ENCODE measurements around the gene RELL1.

Gene RELL1

DNA sequence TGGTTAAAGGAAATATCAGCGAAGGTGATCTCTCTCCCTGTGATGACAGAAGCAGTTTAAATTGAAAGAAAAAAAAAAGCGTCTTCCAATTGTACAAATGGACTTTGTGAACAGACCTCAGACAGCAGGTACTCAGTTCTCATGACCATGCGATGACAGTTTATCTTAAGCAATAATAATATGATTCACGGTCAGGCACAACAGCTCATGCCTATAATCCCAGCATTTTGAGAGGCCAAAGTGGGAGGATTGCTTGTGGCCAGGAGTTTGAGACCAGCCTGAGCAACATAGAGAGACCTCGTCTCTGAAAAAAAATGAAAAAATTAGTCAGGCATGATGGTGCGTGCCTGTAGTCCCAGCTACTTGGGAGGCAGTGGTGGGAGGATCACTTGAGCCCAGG, 51.0 kb downstream of the RELL1 start:
- no peak for DNase-seq (ENCODE audit: low spot score)

DNA sequence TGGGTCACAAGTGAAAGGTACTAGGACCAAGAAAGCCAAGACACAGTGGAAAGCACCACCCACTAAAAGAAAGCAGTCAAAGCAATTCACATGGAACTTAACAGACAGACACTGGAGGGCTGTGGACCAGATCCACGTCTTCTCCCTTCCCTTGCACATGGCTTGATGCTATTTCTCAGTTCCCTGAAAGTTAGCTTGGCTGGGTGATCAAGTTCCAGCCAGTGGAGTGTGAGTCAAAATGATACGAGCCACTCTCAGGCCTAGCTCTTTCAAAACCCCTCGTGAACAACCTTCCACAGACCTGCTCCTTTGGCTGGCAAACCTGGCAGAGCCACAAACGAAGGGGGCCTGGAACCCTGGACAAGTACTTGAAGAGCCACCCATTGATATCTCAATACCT, 52.0 kb downstream of the RELL1 start:
- DNase-seq (ENCODE audit: low spot score) = no peak

DNA sequence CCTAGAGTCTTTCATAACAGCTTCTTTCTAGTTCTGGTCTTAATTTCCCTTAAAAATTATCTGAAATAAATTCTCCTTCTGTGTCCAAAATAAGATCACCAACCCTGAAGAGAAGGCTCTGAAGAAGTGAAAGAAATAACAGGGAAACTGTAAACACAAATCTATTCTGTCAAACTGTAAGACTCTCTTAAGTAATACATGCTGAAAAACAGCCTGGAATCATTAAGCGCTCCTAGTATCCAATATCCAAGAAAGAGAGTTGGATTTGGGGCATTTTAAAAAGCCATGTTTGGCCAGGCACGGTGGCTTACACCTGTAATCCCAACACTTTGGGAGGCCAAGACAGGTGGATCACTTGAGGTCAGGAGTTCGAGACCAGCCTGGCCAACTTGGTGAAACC, 53.3 kb downstream of the RELL1 start:
- DNase-seq (ENCODE audit: low spot score) = no peak

DNA sequence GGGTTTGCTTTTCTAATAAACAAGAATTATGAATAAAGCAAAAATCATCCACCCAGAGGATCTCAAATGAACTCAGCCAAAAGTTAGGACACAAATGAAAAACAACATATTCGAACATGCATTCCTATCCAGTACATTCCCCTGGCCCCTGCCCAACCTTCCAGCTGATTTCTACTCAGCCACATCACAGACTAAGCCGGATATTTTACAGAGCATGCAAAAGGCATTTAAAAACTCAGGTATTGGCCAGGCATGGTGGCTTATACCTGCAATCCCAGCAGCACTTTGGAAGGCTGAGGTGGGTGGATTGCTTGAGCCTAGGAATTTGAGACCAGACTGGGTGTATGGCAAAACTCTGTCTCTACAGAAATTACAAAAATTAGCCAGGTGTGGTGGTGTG, 54.6 kb downstream of the RELL1 start:
- peak; percentile 32 for DNase-seq (ENCODE audit: low spot score)

DNA sequence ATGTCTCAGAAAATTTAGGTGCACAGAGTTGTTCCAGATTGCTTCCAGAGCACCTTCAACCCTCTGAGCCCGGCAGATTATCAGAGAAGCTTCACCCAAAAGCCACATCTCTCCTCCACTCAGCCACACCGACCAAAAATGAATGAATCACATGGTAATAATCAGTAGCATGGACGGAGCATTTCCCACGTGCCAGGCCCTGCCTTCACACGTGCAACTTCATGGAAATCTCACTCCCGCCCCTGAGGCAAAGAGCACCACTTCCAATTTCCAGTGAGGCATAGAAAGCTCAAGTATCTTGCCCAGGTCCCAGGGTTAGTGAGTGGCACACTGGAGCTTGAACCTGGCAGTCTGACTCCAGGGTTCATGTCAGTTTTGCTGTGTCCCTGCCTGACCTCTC, 56.5 kb downstream of the RELL1 start:
- no peak for DNase-seq (ENCODE audit: low spot score)

DNA sequence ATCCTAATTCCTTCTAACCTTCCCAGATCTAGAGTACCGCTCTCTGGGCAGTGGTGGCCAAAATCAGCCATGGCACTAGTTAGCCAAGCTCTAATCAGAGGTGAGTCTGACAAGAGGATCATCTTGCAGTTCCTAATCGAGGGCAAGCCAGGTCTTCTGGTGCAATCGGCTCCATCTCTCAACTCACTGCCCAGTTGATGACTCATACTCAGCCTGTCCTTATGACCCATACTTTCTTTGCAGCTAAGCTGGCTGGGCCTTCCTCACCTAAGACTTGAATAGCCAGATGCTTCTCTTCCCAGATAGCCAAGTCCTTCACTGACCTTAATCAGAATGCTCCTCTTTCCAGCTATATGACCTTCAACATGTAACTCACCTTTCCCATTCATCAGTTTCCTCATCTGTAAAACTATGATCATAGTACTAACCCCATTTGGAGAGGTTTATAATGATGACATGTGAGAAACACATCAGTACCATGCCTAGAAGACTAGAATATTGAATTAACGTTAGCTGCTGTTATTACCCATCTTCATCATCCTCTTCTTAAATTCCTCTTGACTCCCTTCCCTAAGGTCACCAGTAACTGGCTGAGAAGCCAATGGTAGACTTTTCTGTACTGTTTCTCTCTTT, 57.1 kb downstream of the RELL1 start:
- DNase-seq (ENCODE audit: low spot score) = peak; percentile 83

DNA sequence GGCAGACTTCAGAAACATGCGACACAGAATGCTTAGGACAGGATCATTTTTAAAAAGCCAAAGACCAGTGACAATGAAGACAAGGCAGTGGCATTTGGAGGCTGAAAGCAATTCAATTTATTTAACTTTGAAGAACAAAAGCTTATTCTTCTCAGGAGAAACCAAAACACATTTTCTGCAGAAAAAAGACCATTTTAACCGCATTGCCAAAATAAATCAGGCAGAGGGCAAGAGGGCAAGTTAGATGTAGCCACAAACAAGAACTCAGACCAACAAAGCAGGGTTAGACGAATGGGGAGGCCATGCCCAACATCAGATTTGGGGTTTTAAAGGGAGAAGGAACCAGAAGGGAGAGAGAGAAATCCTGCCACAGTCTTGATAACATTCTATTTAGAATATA, 58.9 kb downstream of the RELL1 start:
- no peak for DNase-seq (ENCODE audit: low spot score)

DNA sequence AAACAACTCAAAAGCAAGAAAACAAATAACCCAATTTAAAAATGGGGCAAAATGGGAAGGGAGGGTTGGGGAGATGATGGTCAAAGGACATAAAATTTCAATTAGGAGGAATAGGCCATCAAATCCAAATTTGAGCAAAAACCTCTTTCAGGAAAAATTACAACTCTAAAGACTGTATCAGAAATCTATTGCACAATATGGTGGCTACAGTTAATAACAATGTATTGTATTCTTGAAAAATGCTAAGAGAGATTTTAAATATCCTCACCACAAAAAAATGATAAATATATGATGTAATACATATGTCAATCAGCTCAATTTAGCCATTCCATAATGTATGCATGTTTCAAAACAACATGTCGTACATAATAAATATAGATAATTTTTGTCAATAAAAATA, 60.7 kb downstream of the RELL1 start:
- no peak for DNase-seq (ENCODE audit: low spot score)

DNA sequence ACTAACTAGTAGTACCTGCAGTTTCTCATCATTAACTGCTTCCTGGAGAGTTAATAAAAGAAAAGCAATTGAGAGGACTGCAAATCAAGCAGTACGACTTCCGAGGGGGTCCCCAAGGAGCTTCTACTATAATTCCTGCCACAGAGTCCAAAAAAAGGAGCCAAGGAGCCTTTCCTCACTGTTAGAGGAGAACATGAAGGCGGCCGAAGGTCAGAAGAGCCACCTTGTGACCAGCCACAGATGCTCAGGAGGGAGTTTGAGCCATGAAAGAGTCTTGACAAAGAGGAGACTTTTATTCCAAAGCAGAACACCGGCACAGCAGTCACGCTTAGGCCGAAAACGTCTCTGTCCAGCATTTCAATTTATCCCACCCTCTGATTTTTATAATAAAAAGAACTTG, 62.2 kb downstream of the RELL1 start:
- no peak for DNase-seq (ENCODE audit: low spot score)

DNA sequence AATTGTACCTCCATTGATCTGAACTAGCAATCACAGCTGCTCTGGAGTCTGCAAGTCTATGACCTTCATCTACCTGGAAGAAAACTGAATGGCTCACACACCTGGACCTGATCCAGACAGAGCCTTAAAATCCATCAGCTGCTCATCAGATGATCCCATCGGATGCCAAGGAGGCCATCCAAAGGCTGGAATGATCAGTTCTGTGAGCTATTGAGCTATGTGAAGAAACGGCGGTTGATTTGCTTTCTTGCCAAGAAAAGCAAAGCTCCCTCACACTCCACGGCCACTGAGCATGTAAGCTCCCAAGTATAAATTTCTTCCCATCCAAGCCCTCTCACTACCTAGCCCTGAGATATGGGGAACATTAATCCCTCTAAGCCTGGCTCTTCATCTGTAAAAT, 63.1 kb downstream of the RELL1 start:
- no peak for DNase-seq (ENCODE audit: low spot score)

DNA sequence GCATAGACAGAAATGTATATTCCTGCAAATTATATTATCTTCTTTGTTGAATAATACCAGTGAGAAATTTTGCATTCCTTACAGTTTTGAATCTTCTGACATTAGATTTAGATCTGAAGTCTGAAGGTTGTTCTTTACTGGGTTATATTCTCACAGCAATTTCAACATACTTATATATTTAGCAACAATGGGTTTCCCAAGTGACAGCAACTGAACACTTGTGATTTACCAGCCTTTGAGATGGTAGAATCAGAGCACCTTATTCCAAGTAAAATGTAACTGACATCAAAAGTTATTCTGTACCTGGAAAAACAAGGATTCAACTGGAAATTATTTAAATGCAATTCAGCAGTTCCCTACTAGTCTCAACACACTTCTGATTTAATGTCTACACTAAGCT, 66.0 kb downstream of the RELL1 start:
- no peak for DNase-seq (ENCODE audit: low spot score)

DNA sequence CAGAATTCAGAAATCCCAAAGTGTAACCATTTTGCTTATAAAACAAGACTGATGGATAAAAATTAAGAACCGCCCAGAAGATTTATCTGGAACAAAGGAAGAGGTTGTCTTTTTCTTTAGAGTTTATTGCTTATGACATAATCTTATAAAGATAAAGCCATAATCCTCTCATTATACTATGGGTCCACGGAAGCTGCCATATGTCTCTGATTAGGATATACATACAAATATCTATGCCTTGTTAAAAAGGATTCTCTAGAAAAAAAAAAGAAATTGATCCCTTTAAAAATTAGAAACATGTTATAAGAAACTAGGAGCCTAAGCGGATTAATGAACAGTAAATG, 70.5 kb downstream of the RELL1 start:
- no peak for DNase-seq (ENCODE audit: low spot score)

DNA sequence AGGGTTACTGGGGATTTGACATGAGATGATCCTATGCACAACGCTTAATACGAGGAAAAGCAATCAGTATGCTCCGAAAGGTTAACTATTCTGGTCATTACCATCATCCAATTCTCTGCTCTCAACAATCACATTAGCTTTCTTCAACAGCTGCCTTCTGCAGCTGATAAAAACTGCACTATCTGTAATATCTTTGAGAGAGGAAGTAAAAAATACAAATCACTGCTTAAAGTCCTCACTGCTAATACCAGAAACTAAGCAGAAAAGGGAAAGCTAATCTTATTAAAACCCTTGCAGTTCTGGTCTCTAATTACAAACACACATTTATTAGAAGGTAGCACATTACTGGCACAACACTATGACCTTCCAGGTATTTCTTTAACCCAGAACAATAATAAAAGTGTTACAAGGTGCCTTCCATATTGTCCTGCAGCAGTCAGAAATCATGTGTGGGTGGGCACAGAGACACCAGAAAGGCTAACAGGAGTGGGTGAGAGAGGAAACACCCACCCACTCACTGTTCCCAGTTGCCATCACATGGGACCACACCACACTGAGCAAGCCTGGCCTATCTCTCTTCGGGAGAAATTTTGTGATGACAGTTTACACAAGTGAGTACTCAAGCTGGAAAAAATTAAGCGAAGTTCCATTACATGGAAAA, 71.0 kb downstream of the RELL1 start:
- DNase-seq (ENCODE audit: low spot score) = no peak

DNA sequence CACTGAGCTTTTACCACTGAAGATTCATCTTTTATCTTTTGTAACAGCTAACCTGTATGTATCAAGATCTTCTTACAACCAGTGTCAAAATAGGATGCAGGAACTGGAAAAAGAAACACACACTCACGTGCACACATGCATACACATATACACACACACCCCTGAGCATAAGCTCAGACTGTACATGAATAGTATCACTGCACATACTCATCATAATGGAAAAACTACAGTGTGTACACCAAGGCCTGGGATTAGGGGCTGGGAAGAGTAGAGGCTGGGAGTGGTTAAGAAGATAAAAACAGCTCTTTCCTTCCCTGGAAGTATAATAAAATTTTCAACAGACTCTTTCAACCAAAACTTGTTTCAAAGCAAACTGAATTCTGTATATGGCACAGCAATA, 73.4 kb downstream of the RELL1 start:
- DNase-seq (ENCODE audit: low spot score) = no peak

DNA sequence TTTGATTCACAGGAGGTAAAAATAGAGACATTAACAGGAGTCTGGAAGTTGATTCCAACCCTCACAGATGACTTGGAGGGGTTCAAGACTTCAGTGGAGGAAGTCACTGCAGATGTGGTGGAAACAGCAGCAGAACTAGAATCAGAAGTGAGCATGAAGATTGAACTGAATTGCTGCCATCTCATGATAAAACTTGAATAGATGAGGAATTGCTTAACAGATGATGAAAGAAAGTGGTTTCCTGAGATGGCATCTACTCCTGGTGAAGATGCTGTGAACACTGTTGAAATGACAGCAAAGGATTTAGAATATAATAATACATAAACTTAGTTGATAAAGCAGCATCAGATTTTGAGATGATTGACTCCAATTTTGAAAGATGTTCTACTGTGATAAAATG, 76.5 kb downstream of the RELL1 start:
- DNase-seq (ENCODE audit: low spot score) = no peak

DNA sequence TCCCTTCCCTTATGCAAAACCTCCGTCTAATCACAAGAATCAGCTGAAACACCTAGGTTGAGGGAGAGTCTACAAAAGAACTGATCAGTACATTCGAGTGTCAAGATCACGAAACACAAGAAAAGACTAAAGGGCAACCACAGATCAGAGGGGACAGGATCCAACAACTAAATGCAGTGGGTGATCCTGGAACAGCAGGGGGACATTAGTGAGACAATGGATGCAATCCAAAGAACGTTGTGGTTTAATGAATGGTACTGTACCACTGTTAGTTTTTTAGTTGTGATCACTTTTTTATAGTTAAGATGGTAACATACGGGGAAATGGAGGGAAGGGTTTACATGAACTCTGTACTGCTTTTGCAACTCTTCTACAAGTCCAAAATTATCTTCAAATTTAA, 79.2 kb downstream of the RELL1 start:
- no peak for DNase-seq (ENCODE audit: low spot score)

DNA sequence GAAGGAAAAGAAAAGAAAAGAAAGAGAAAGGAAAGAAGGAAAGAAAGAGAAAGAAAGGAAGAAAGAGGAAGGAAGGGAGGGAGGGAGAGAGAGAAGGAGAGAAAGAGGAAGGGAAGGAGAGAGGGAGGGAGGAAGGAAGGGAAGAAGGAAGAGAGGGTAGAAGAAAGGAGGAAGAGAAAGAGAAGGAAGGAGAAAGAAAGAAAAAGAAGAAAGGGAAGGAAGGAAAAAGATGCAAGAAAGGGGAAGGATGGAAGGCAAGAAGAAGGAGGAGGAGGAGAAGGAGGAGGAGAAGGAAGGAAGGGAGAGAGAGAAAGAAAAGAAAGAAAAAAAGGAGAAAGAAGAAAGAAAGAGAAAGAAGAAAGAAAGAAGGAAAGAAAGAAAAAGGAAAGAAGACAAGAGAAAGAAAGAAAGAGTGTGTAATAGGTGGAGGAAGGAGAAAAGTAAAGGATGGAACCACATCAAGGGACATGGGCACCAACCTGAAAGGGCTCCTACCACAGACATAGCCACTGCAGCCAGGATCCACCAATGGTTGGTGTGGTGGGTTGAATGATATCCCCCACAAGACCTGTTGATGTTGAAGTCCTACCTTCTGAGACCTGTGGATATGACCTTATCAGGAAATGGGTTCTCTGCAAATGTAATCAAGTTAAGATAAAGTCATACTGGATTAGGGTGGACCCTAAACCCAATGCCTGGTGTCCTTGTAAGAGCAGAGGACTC, 80.2 kb downstream of the RELL1 start:
- no peak for DNase-seq (ENCODE audit: low spot score)

DNA sequence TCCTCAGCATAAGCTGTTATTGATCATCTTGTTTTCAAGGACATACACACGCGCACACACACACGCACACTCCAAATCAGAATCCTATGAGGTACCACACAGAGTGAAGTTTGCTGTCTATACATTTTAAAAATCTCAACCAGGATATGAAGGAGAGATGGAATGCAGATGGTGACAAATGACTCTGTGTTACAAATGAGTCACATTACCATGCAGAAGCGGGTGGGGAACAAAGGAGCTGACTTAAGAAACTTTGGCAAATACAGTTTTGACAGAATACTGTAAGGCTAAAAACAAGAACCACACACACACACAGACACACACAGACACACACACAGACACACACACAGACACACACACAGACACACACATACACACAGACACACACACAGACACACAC, 81.7 kb downstream of the RELL1 start:
- DNase-seq (ENCODE audit: low spot score) = peak; percentile 45

DNA sequence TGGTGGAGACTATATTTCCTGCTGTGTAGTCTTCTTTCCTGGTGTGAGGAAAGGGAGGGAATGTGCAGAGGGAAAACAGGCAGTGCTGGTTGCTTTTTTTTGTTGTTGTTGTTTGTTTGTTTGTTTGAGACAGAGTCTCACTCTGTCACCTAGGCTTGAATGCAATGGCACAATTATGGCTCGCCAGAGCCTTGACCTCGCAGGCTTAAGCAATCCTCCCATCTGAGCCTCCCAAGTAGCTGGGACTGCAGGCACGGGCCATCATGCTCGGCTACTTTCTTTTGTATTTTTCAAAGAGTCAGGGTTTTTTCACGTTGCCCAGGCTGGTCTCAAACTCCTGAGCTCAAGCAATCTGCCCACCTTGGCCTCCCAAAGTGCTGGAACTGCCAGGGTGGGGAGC, 82.5 kb downstream of the RELL1 start:
- no peak for DNase-seq (ENCODE audit: low spot score)

DNA sequence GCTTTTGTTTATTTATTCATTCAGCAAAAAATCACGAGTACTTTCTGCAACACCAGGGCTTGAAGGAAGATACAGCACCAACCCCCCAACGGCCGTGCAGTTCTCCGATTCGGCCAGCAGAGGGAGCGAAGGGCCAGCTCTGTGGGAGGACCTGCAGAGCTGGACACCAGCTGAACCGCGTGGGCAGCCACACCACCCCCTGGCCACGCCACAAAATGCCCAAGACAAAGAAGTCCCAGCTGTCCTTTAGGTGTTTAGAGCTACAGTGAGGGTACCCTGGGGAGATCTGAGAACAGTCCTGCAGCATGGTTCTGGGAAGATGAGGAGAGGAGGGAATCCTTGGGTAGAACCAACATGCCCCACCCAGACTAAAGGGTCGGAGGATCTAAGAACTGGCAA, 83.1 kb downstream of the RELL1 start:
- DNase-seq (ENCODE audit: low spot score) = peak; percentile 91

DNA sequence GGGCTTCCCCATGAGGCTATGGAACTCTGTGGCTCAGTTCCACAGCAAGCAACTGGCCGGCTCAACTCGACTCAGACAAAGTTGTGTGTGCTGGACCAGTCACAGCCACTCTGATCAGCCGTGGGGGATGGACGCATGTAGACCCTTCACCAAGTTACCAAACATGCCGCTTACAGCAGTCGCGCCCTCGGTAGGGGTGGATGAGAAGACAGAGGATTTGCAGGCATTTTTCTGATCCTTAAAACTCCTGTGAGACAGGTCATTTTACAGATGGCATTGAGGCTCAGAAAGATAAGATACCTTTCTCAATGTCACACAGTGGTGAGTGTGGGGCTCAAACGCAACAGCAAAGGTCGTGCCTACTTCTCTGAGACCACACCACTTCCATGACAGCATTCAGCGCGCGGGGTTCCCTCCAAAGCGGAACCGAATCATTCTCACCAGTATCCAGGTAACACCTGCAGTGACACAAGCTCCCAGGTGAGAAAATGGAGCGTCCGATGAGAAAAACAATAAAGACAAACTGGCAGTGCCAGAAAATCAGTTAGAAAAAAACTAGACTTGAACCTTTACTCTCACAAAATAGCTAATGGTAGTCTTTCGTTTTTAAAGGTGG, 83.6 kb downstream of the RELL1 start:
- no peak for DNase-seq (ENCODE audit: low spot score)

DNA sequence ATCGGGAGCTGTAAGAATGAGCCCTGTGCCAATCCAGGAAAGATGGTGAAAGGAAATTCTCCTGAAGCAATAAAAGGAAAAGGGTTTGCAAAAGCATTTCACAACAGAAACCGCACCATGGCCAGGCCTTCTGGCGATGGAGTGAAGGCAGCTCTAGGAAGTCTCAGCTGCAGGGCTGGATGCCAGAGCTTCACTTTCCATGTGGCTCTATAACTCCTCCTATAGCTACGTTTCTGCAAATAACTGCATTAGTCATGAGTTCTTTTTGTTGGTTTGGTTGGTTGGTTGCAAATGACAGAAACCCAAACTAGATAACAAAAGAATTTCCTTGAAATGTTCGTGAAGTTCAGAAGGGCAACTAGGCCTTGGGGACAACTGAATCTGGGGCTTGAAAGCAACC, 84.6 kb downstream of the RELL1 start:
- peak; percentile 19 for DNase-seq (ENCODE audit: low spot score)

DNA sequence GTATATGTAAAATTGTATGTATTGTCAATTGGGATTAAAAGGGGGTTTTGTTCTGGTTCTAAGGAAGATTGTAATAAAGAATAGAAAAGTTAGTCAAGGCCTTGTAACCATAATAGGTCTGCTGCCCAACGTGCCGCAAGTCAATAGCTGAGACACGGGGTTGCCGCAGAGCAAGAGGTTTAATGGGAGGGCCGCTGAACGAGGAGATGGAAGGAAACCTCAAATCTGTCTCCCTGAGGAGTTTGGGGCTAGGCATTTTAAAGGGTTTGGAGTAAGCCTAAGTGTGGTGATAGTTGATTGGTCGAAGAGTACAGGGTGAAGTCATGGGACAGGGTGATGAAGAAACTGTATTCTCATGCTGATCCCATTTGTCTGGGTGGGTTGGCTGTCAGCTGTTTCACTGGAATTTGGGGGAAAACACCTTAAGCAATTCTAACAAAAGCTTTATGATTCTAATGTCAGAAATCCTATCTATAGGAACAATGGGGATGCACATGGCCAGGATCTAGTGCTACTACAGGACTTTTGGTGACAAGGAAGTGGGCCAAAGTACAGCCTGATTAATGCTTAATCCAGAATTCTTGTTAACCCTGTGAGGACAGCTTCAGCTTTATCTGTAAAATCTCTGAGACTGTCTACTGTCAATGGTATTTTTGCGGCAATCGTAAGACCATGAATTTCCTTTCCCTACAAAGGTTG, 86.9 kb downstream of the RELL1 start:
- no peak for DNase-seq (ENCODE audit: low spot score)

Data from AG08396 (cell line).